HTR-8/SVneo (cell line): ENCODE data around the gene CD14.
"Not testable (repeated sequence)": the region's sequence is repeated elsewhere in the genome, so short reads cannot be mapped to it uniquely, and the experiment has no call there.

ENCODE experiments used
- DNase-seq: peaks from one replicate; pipeline ENCODE4 v3.0.0; 2011; ENCODE audit warnings: low spot score, mixed read lengths; ENCODE audit not compliant: insufficient read length
- FAIRE-seq: peaks from 2 replicates; lab custom pipeline; 2011; peaks lifted over from hg19 to GRCh38; lab: Jason Lieb, UNC

The CD14 gene

GRCh38 chr5:140598836-140599235 lies 34.1 kb downstream of the CD14 start:
- FAIRE-seq: no peak

GRCh38 chr5:140596321-140596741 lies 36.6 kb downstream of the CD14 start:
- DNase-seq: no peak
- FAIRE-seq: no peak

More at GRCh38 chr5:140598836-140599235, 34.1 kb downstream of the CD14 start:
- no peak for DNase-seq

- no peak for FAIRE-seq
- DNase-seq: no peak
Observed at GRCh38 chr5:140595538-140596300, 37.3 kb downstream of the CD14 start.

GRCh38 chr5:140594169-140594568 lies 38.8 kb downstream of the CD14 start:
- FAIRE-seq: no peak
- DNase-seq: no peak

- not testable (repeated sequence) for DNase-seq, FAIRE-seq
Observed at GRCh38 chr5:140593070-140593469, 39.9 kb downstream of the CD14 start.

- FAIRE-seq (no peak), DNase-seq (peak; percentile 43)
Observed at GRCh38 chr5:140591747-140592372, 41.1 kb downstream of the CD14 start.

GRCh38 chr5:140590861-140591260 lies 42.1 kb downstream of the CD14 start:
- DNase-seq (no peak), FAIRE-seq (no peak)

GRCh38 chr5:140588311-140589070 lies 44.5 kb downstream of the CD14 start:
- no peak for FAIRE-seq
- no peak for DNase-seq

- DNase-seq: no peak
- no peak for FAIRE-seq
Observed at GRCh38 chr5:140587495-140587894, 45.5 kb downstream of the CD14 start.
